Kidney epithelial cell (primary cell): ENCODE measurements around the gene FGFRL1. TPM values are rescaled to one million over a fixed set of nuclear protein-coding genes. Genes with fewer than 3 reads are reported as not detected.

Experiments used
- DNase-seq: peaks from one replicate; pipeline ENCODE4 v3.0.0-alpha.2; 2010; ENCODE audit warnings: low read depth
- H3K27me3 ChIP-seq: 2 replicates; pipeline ENCODE4 v1.6.0; 2011; ENCODE audit warnings: low read length; ENCODE audit not compliant: control insufficient read depth, insufficient read depth
- H3K36me3 ChIP-seq: 2 replicates; pipeline ENCODE4 v1.5.1; 2011; ENCODE audit warnings: low read length; ENCODE audit not compliant: control insufficient read depth, insufficient read depth
- H3K4me3 ChIP-seq: 2 replicates; pipeline ENCODE4 v1.5.1; 2011; ENCODE audit warnings: low read depth, mild to moderate bottlenecking, control low read depth, low read length
- total RNA-seq: library from RNA; depleted of rRNA; stranded (reverse); fragments of >200 nt; gene quantifications from 2 replicates; pipeline ENCODE4 v1.2.3, GENCODE V29; 2015
- TF ChIP-seq, protein P1 (sequence below): IDR thresholded peaks from 2 replicates; pipeline ENCODE4 v1.5.1; 2011; ENCODE audit warnings: mild to moderate bottlenecking, moderate library complexity, low read length, control low read depth, inconsistent platforms; ENCODE audit not compliant: insufficient read depth, poor library complexity, severe bottlenecking

FGFRL1 gene
- total RNA-seq, 1 donor from 2014 or later, result 39.2 TPM

DNA sequence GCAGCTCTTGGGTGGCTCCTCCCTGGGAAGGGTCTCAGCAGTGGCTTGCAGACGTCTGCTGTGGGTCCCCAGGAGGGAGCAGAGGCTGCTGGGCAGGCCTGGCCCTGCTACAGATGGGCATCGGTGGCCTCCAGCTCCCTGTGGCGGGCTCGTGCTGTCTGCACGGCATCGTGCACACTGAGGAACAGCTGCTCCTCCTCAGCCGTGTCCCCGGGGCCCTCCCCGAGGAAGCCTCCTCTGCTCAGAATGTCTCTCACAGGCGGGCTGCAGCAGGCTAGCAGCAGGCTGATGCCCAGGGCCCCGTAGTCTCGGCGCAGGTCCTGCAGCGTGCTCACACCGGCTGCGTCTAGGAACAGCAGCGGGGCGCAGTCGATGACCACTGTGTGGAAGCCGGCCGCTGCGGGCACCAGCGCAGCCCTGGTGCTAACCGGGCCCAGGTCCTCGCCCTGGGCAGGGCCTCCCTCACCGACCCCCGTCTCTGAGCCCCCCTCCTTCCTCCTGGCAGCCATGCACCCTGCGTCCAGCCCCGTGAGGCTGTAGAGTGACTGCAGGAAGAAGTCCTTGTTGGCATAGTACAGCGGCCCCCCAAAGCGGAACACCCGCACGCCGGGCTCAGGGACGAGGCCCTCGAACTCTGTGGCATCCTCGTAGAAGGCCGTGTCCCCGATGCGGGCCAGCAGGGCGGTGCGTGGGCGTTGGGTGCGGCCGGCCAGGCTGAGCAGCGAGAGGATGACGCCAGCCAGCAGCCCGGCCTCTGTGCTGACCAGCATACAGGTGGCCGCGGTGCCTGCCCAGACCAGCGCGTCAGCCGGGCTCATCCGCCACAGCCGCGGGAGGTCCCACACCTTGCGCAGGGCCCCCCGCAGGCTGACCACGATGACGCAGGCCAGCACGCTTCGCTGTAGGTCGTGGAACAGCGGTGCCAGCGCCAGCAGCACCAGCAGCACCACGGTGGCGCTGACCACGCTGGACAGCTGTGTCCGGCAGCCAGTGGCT lies 22.4 kb upstream of the FGFRL1 start:
- H3K27me3 ChIP-seq, result no peaks in the 10 kb centered on the region
- no peak for DNase-seq
- no peak overlapping the region for H3K4me3 ChIP-seq
- TF ChIP-seq, protein P1, sequence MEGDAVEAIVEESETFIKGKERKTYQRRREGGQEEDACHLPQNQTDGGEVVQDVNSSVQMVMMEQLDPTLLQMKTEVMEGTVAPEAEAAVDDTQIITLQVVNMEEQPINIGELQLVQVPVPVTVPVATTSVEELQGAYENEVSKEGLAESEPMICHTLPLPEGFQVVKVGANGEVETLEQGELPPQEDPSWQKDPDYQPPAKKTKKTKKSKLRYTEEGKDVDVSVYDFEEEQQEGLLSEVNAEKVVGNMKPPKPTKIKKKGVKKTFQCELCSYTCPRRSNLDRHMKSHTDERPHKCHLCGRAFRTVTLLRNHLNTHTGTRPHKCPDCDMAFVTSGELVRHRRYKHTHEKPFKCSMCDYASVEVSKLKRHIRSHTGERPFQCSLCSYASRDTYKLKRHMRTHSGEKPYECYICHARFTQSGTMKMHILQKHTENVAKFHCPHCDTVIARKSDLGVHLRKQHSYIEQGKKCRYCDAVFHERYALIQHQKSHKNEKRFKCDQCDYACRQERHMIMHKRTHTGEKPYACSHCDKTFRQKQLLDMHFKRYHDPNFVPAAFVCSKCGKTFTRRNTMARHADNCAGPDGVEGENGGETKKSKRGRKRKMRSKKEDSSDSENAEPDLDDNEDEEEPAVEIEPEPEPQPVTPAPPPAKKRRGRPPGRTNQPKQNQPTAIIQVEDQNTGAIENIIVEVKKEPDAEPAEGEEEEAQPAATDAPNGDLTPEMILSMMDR, result no peak
- H3K36me3 ChIP-seq, result no peaks in the 10 kb centered on the region

- H3K4me3 ChIP-seq, result no peak overlapping the region
- H3K27me3 ChIP-seq, result no peaks in the 10 kb centered on the region
- H3K36me3 ChIP-seq, result no peaks in the 10 kb centered on the region
- TF ChIP-seq, protein P1, result no peak
- no peak for DNase-seq
Observed at GRCh38 chr4:989722-990471, 21.5 kb upstream of the FGFRL1 start.

GRCh38 chr4:990746-991367 lies 20.6 kb upstream of the FGFRL1 start:
- H3K27me3 ChIP-seq, result peaks cover 3% of the 10 kb centered on the region
- no peak for DNase-seq
- no peaks in the 10 kb centered on the region for H3K36me3 ChIP-seq
- no peak overlapping the region for H3K4me3 ChIP-seq
- TF ChIP-seq, protein P1, result no peak

DNA sequence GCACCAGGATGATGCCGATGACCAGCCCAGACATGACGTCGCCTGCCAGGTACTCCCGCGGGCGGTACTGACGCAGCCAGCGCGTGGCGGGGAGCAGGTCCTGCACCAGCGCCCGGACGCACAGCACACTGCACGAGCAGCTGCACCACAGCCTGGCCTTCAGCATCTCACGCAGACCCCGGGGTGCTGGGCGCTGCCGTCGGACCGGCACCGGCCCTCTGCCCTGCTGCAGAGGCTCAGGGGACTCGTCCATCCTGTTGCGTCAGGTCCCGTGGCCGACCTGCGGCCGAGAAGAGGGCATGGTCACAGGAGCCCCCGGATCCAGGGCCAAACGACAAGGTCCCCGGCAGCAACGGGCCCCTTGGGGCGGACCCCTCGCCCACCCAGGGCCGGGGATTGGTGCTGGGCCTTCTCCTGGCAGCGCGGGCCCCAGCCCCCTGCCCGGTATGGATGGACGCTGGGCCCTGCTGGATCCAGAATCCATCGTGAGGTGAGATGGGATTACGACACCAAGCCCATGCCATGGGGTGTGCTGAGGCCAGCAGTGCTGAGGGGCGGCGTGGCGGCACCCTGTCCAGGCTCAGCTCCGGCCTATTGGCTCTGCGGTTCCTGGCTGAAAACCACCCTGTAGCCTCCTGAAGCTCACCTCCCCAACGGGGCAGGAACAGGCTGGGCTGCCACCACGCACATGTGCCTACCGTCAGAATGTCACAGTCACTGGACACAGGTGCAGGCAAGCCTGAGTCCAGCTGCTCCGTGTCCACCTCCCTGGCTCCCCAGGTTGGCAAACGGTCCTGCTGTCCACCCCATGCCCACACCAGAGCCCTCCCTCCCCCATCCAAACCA lies 19.8 kb upstream of the FGFRL1 start:
- Histone ChIP-seq H3K36me3 (no peaks in the 10 kb centered on the region), H3K4me3 (no peak overlapping the region), H3K27me3 (peaks cover 9% of the 10 kb centered on the region)
- TF ChIP-seq, protein P1, result no peak
- DNase-seq, result no peak

GRCh38 chr4:992297-993110 lies 18.9 kb upstream of the FGFRL1 start:
- no peak for DNase-seq
- H3K27me3 ChIP-seq, result peaks cover 15% of the 10 kb centered on the region
- H3K36me3 ChIP-seq, result no peaks in the 10 kb centered on the region
- TF ChIP-seq, protein P1, result no peak
- no peak overlapping the region for H3K4me3 ChIP-seq
